WTC11 (cell line): ENCODE measurements around the gene EBLN2.

Experiments
- CTCF ChIP-seq: fragments of 200-600 bp; IDR thresholded peaks from 2 replicates; pipeline ENCODE4 v1.8.0; 2022; ENCODE audit warnings: antibody characterized with exemption
- E2F5 ChIP-seq: sonication (generic); formaldehyde crosslinking; IDR thresholded peaks from 2 replicates; pipeline ENCODE4 v1.8.1; 2022; ENCODE audit warnings: mild to moderate bottlenecking, moderate library complexity, missing genetic modification reagents
- FOXK1 ChIP-seq: sonication (generic); formaldehyde crosslinking; IDR thresholded peaks from 2 replicates; pipeline ENCODE4 v1.8.0; 2022; ENCODE audit warnings: mild to moderate bottlenecking, moderate library complexity, missing genetic modification reagents

- TF ChIP-seq CTCF = no peak
- TF ChIP-seq FOXK1 = no peak
- TF ChIP-seq E2F5 (CRISPR knock-in tag) = no peak
These were observed 49.1 kb downstream of the EBLN2 start for GRCh38 chr3:73110530-73110929.
